Right cardiac atrium (tissue), 5 donors: ENCODE measurements around the gene TBC1D7. TPM values are rescaled to one million over a fixed set of nuclear protein-coding genes. Genes with fewer than 3 reads are reported as not detected.
A peak's percentile ranks its signal among the peaks of the same experiment; 100 is the strongest.

Experiments
- ATAC-seq, 2 donors: fragments of 200-7000 bp; cut with Tn5 transposase; one replicate each; pipeline versions ENCODE4 v1.8.0 to v1.9.1; 2020; ENCODE audit warnings: moderate library complexity in 2 of 2, mild to moderate bottlenecking in 1 of 2
- DNase-seq, 3 donors: peaks; one replicate each; pipeline ENCODE4 v3.0.0-alpha.2; 2020
- H3K27ac ChIP-seq: one replicate; pipeline ENCODE4 v1.5.1; 2013; ENCODE audit warnings: mild to moderate bottlenecking, low read length, control low read depth, moderate library complexity
- H3K27me3 ChIP-seq: one replicate; pipeline ENCODE4 v1.6.1; 2013; ENCODE audit not compliant: control insufficient read depth, insufficient read depth
- H3K4me1 ChIP-seq: one replicate; pipeline ENCODE4 v1.6.1; 2013; ENCODE audit warnings: low read length; ENCODE audit not compliant: control insufficient read depth, insufficient read depth
- H3K4me3 ChIP-seq: one replicate; pipeline ENCODE4 v1.5.1; 2013; ENCODE audit warnings: low read length, control low read depth
- H3K9me3 ChIP-seq: one replicate; pipeline ENCODE4 v1.6.1; 2013; ENCODE audit warnings: low read length; ENCODE audit not compliant: control insufficient read depth
- WGBS: extraction: QIAGEN DNeasy Blood & Tissue Kit; methylation state at CpG from one replicate; pipeline ENCODE4 v1.1.7; 2013; 5-methylcytosine and 5-hydroxymethylcytosine counted together
- intact Hi-C, 4 donors: fragments of 100-400 bp; cut with DNase I; formaldehyde crosslinking; loops; one replicate each; pipeline versions ENCODE4 v1.11.0 to v1.14.0; 2022 to 2023
- polyA plus RNA-seq: library from polyadenylated mRNA; stranded (reverse); fragments of 200-250 nt; gene quantifications from one replicate; pipeline ENCODE4 v1.2.3, GENCODE V29; 2013
- total RNA-seq, 4 donors: library from RNA; stranded (reverse); fragmentation: NEBNext Ultra II Directional; extraction: Animal tissue kit (Norgen Biotek cat#: 25700); gene quantifications; one replicate each; pipeline ENCODE4 v1.2.1, GENCODE V29; 2021
- donor health status: healthy with polysubstance abuse.
- donor health status: DM: no; HTN: yes; CAD: no.
- donor health status: DM: no; HTN: no; CAD: no.
- donor health status: DM: no; HTN: yes; CAD: no; lungs with severe emphysema.
- donor health status: DM: yes; HTN: yes; CAD: no.

The TBC1D7 gene
- total and polyA plus RNA-seq, 5 donors = 21.0 to 41.8 (median 26.2) TPM

DNA sequence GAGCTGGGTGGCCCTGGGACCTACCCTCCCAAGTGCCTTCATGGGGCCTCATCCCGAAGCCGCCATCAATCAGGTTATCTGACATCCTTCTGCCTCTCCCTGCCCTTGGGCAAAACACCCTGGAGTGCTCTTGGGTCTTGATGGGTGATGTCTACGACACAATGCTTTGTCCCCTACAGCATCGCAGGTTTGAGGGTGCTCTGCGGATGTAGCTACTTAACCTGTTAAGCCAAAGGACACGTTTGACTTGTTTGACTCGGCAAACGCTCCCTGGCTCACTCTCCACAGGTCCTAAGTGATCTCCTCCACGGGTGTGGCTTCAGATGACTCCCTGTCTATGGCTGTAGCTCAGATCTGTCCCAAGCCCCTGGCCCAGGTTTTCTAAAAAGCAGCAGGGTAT is 35.6 kb downstream of the TBC1D7 start:
- Histone ChIP-seq H3K27me3 (no peaks in the 10 kb centered on the region), H3K4me3 (no peak overlapping the region), H3K4me1 (no peaks in the 10 kb centered on the region), H3K9me3 (no peaks in the 10 kb centered on the region), H3K27ac (no peak overlapping the region)
- intact Hi-C loops = no loop called here
- ATAC-seq (no peak), DNase-seq (no peak)
- 87% methylated on average over 9 of the region's 9 CpGs for WGBS

DNA sequence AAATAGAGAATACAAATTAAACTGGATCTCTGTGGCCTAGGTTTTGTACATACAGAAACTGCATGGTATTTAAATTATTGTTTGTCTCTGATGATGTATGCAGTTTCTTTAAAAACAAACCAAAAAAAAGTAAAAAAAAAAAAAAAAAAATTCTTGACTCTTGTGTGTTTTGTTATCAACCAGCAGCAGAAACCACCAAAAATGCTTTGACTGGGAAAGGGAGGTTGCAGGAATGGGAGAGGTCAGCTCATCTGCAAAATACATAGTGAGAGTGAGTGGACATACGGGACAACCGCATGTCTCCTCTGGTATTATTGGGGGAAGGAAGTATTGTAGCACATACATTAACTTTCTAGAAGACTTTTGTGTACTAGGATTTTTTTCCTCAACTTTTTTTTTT is 38.0 kb downstream of the TBC1D7 start:
- Histone ChIP-seq H3K4me1 (no peaks in the 10 kb centered on the region), H3K27ac (no peak overlapping the region), H3K4me3 (no peak overlapping the region), H3K27me3 (no peaks in the 10 kb centered on the region), H3K9me3 (no peaks in the 10 kb centered on the region)
- intact Hi-C loops = no loop called here
- WGBS = 93% methylated on average over 2 of the region's 2 CpGs
- DNase-seq (no peak), ATAC-seq (no peak)

DNA sequence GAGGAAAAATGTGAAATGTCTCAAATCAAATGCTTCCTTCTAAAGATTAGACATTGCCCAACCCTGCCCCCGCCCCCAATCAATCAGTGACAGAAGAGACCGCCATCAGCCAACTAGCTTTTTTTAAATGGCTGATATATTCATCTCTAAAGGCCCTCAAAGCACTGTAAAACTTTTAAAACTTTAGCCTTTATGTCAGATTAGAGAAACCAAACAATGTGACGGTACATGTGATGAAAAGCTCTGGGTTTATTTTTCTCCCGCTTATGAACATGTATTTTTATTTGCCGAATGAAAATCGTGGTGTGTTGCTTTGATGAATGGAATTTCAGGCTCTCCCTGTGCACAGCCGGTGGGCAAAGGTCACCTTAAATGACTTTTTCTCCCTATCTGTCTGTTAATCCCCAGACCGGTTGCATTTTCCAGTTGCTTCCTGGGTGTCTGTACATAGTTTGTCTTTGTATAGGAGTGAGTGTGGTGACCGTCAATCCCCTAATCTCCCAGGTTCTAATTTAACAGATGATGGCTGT is 38.5 kb downstream of the TBC1D7 start:
- DNase-seq (no peak), ATAC-seq (no peak)
- Histone ChIP-seq H3K4me1 (no peaks in the 10 kb centered on the region), H3K9me3 (no peaks in the 10 kb centered on the region), H3K27me3 (no peaks in the 10 kb centered on the region), H3K4me3 (no peak overlapping the region), H3K27ac (no peak overlapping the region)
- WGBS = 64% methylated on average over 9 of the region's 9 CpGs
- intact Hi-C loops = no loop called here

DNA sequence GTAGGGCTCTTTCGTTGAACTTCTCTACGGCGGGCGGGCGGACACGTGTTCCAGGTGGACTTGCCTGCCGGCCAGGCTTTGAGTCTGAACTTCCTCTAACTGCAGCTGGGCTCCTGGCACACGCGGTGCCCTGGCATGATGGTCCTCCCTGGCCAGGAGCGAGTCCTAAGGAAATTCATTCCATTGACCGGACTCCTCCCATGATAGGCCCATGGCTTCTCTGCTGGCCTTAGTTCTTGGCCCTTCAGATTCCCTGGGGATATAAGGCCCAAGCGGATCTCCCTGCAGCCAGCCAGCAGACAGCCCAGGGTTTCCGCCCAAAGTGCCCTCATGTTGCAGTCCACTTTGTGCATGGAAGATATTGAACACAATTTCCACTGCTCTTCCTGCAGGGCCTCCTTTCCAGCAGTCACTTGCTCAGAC is 39.4 kb downstream of the TBC1D7 start:
- DNase-seq (no peak), ATAC-seq (peak in 1 of 2 donors; percentile 7)
- no peak overlapping the region for H3K27ac ChIP-seq
- no peaks in the 10 kb centered on the region for H3K4me1 ChIP-seq
- no peak overlapping the region for H3K4me3 ChIP-seq
- H3K27me3 ChIP-seq = no peaks in the 10 kb centered on the region
- 85% methylated on average over 13 of the region's 13 CpGs for WGBS
- intact Hi-C loops = no loop called here
- H3K9me3 ChIP-seq = no peaks in the 10 kb centered on the region

DNA sequence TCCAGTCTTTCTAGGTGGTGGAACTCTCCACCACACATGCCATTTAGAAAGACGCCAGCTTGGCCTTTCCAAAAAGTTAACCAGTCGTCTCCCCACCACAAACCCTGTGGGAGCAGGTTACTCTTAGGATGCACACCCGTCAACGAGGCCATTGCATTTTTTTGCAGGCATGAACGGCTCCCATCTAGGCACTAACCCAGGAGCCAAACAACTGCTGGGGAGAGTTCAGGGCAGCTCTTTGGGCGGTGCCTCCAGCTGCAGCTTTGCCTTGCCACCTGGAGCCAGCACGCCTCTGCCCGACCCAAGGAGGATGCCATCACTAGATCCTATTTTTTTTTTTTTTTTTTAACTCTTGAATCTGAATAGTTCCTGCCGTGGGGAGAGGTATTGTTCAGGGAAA is 39.9 kb downstream of the TBC1D7 start:
- ATAC-seq (no peak), DNase-seq (peak in 1 of 3 donors; percentile 41)
- H3K4me1 ChIP-seq = no peaks in the 10 kb centered on the region
- intact Hi-C loops = no loop called here
- H3K27ac ChIP-seq = no peak overlapping the region
- no peaks in the 10 kb centered on the region for H3K27me3 ChIP-seq
- WGBS = 97% methylated on average over 9 of the region's 9 CpGs
- H3K9me3 ChIP-seq = no peaks in the 10 kb centered on the region
- no peak overlapping the region for H3K4me3 ChIP-seq

DNA sequence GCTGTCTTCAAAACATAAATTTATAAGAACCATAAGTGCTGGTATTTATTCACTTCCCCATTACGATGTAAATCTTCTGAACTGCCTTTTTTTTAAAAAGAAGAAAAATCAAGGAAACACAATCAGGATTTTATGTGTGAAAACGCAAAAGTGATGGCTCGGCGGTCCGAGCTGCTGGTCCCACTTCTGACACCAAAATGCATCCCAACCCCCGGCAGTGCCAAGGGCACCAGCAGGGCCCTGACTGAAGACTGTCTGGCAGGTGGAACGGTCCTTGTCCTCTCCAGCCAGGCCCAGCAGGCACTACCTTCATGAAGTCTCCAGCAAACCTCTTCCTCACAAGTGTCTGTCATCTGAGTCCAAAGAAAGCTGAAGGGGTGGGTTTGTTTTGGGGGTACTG is 41.2 kb downstream of the TBC1D7 start:
- no peak overlapping the region for H3K4me3 ChIP-seq
- H3K27me3 ChIP-seq = no peaks in the 10 kb centered on the region
- no peaks in the 10 kb centered on the region for H3K9me3 ChIP-seq
- DNase-seq = peak in 1 of 3 donors; percentile 40
- ATAC-seq = no peak
- WGBS = 98% methylated on average over 7 of the region's 7 CpGs
- no peak overlapping the region for H3K27ac ChIP-seq
- no peaks in the 10 kb centered on the region for H3K4me1 ChIP-seq
- intact Hi-C loops = no loop called here

DNA sequence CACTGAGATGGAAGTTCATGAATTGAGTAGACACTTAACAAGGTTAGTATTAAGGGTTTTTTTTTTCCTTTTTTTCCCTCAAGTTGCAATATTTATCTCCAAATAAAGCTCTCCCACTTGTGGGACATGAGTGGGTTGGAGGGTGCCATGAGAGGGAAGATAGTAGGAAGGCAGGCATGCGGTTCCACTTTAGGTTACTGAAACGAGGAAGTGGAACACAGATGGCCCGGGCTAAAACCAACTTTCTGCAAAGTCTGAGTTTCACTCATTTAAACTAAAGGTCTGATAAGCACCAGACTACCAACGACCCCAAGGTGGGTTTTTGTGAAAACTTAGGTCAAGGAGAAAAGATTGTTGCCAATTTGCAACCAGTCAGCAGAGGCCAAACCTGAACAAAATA is 42.2 kb downstream of the TBC1D7 start:
- intact Hi-C loops = no loop called here
- H3K9me3 ChIP-seq = no peaks in the 10 kb centered on the region
- 83% methylated on average over 4 of the region's 4 CpGs for WGBS
- no peaks in the 10 kb centered on the region for H3K4me1 ChIP-seq
- no peak overlapping the region for H3K27ac ChIP-seq
- no peaks in the 10 kb centered on the region for H3K27me3 ChIP-seq
- H3K4me3 ChIP-seq = no peak overlapping the region
- DNase-seq (no peak), ATAC-seq (no peak)

DNA sequence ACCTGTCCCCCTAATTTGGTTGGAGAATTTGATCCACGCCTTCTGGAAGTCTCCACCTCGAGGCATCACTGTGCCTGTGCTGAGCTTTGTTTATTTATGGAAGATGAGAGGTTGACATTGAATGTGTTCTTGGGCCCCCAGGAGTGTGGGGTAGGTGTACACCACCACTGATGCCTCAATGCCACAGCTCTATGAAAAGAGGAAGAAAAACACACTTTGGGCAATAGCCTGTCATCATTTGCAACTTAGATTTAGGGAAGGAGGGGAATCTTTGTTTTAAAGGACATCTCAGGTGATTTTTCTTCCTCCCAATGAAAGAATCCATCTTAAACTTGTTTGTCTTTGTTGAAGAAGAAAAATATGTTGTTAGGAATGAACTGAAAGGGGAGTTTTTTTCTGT is 42.6 kb downstream of the TBC1D7 start:
- no peak overlapping the region for H3K4me3 ChIP-seq
- no peaks in the 10 kb centered on the region for H3K27me3 ChIP-seq
- no peak for DNase-seq
- no peak overlapping the region for H3K27ac ChIP-seq
- intact Hi-C loops = no loop called here
- H3K4me1 ChIP-seq = no peaks in the 10 kb centered on the region
- WGBS = 91% methylated on average over 2 of the region's 2 CpGs
- ATAC-seq = no peak
- H3K9me3 ChIP-seq = no peaks in the 10 kb centered on the region

DNA sequence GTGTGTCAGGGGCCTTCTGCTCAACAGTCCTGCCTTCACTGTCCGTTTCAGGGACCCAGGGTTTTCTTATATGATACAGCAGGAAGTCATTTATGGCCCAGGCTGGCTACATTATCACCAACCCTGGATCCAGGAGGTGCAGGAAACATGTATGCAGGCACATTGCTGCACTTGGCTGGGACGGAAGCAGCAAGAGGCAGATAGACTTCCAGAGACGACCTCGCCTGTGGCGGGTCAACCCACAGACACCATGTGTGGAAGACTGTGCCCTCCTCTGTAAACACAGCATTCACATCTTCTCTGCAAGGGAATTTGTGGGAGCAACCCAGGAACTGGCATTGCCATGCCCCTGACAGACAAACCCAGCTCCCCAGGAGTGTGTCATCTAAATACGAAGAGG is 43.7 kb downstream of the TBC1D7 start:
- Histone ChIP-seq H3K27ac (no peak overlapping the region), H3K27me3 (no peaks in the 10 kb centered on the region), H3K9me3 (no peaks in the 10 kb centered on the region), H3K4me1 (no peaks in the 10 kb centered on the region), H3K4me3 (no peak overlapping the region)
- intact Hi-C loops = no loop called here
- no peak for ATAC-seq
- 74% methylated on average over 6 of the region's 6 CpGs for WGBS
- no peak for DNase-seq

DNA sequence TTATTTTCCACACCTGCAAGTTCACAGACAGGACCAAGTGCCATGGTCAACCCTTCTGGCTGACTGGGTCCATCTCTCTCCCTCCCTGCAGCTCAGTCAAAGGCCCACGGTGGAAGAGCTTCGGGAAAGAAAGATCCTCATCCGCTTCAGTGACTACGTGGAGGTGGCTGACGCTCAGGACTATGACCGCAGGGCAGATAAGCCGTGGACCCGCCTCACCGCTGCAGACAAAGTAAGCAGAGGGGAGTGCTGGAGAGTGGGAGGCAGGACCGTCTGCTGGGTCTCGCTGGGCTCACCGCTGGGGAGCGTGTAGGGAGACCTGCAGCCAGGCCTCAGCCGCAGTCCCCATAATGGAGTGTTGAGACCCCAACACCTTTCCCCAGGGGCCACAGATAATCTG is 45.0 kb downstream of the TBC1D7 start:
- Histone ChIP-seq H3K27me3 (no peaks in the 10 kb centered on the region), H3K4me1 (peaks cover 2% of the 10 kb centered on the region), H3K9me3 (no peaks in the 10 kb centered on the region), H3K27ac (no peak overlapping the region), H3K4me3 (no peak overlapping the region)
- intact Hi-C loops = no loop called here
- 89% methylated on average over 14 of the region's 14 CpGs for WGBS
- ATAC-seq = no peak
- no peak for DNase-seq

DNA sequence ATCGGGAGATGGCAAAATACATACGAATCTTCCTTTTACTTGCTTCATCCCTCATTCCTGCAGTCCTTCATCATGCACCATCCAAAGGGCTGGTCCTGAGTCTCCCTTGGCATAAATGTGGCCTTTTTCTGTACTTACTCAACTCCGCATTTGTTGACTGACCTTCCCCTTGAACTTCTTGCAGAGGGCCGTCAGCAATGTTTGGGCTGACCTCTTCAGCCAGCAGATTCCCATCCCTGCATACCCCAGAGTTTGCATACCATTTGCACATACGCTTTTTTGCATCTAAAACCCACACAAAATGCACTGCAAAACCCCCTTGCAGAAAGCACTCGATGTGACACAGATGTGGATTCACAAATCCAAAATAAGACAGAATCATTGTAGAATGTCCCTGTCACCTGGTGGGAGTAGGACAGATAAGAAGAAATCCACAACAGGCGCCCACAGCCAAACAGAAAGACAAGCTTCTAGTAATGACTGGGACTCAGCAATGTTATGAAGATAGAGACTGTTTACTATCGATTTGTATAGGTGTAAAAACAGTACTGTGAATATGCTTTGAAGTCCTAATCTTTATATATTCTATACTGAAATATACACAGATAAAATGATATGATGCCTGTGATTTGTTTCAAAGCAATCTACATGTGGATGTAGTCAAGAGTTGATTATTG is 45.8 kb downstream of the TBC1D7 start:
- H3K4me3 ChIP-seq = no peak overlapping the region
- intact Hi-C loops = no loop called here
- DNase-seq = no peak
- no peaks in the 10 kb centered on the region for H3K9me3 ChIP-seq
- H3K4me1 ChIP-seq = peaks cover 2% of the 10 kb centered on the region
- no peak overlapping the region for H3K27ac ChIP-seq
- ATAC-seq = no peak
- H3K27me3 ChIP-seq = no peaks in the 10 kb centered on the region
- 73% methylated on average over 8 of the region's 8 CpGs for WGBS

DNA sequence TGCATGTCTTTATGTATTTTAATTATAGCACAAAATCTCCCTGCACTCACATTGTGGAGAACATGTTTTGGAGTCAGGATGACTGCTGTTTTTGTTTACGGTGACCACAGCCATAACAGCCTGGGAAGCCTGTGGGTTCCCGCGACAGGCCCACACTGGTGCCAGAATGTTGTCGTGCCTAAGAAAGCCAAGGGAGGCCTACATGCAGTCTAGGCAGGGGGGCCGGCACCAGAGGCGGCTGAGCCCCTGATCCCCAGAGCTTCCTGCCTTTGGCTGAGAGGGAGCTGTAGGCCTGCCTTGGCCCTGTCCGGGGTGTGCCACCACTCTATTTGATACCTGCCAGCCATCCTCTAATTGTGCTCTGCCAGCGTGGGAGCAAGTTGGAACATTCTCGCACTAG is 46.7 kb downstream of the TBC1D7 start:
- intact Hi-C loops = no loop called here

More for the DNA sequence above, 46.7 kb downstream of the TBC1D7 start:
- Histone ChIP-seq H3K27ac (no peak overlapping the region), H3K4me3 (no peak overlapping the region), H3K27me3 (no peaks in the 10 kb centered on the region), H3K9me3 (no peaks in the 10 kb centered on the region), H3K4me1 (peaks cover 2% of the 10 kb centered on the region)
- WGBS = 70% methylated on average over 9 of the region's 9 CpGs
- DNase-seq (no peak), ATAC-seq (no peak)
